SK-N-SH treated with all-trans-retinoic acid at 6 μM for 48 hours (cell line): ENCODE data around the gene CORO2A.

Experiments used
- ATAC-seq: fragments of 200-7000 bp; cut with Tn5 transposase; 3 replicates; pipeline ENCODE4 v1.9.1; 2020; ENCODE audit warnings: mild to moderate bottlenecking, moderate library complexity
- ARNTL ChIP-seq: fragments of 450-650 bp; formaldehyde crosslinking; IDR thresholded peaks from 2 replicates; pipeline ENCODE4 v1.5.0; 2020; ENCODE audit warnings: low read depth, mild to moderate bottlenecking, moderate library complexity, borderline replicate concordance
- BACH2 ChIP-seq: fragments of 250-450 bp; sonication (Bioruptor Pico); IDR thresholded peaks from 2 replicates; pipeline ENCODE4 v1.9.0; 2021; ENCODE audit warnings: mild to moderate bottlenecking, borderline replicate concordance
- CREB5 ChIP-seq: fragments of 250-450 bp; sonication (Bioruptor Pico); IDR thresholded peaks from 2 replicates; pipeline ENCODE4 v1.5.1; 2020; ENCODE audit warnings: low read depth, mild to moderate bottlenecking, moderate library complexity
- CSRNP3 ChIP-seq: fragments of 250-450 bp; sonication (Bioruptor Pico); IDR thresholded peaks from 2 replicates; pipeline ENCODE4 v1.5.1; 2021; ENCODE audit warnings: mild to moderate bottlenecking, moderate library complexity
- ESRRG ChIP-seq: fragments of 250-450 bp; sonication (Bioruptor Pico); IDR thresholded peaks from 2 replicates; pipeline ENCODE4 v1.6.1; 2021; ENCODE audit warnings: mild to moderate bottlenecking
- GLIS3 ChIP-seq: fragments of 250-450 bp; sonication (Bioruptor Pico); IDR thresholded peaks from 2 replicates; pipeline ENCODE4 v1.5.0; 2020; ENCODE audit warnings: mild to moderate bottlenecking, moderate library complexity
- ISL1 ChIP-seq: fragments of 250-450 bp; sonication (Bioruptor Pico); IDR thresholded peaks from 2 replicates; pipeline ENCODE4 v2.1.2; 2022; ENCODE audit warnings: mild to moderate bottlenecking, moderate library complexity
- OSR1 ChIP-seq: fragments of 250-450 bp; sonication (Bioruptor Pico); IDR thresholded peaks from 2 replicates; pipeline ENCODE4 v1.8.0; 2022; ENCODE audit warnings: moderate library complexity, mild to moderate bottlenecking, inconsistent platforms
- PATZ1 ChIP-seq: fragments of 250-450 bp; sonication (Bioruptor Pico); IDR thresholded peaks from 2 replicates; pipeline ENCODE4 v1.8.0; 2020; ENCODE audit warnings: mild to moderate bottlenecking, moderate library complexity, borderline replicate concordance
- POU6F1 ChIP-seq: fragments of 250-450 bp; sonication (Bioruptor Pico); IDR thresholded peaks from 2 replicates; pipeline ENCODE4 v1.8.0; 2021; ENCODE audit warnings: low read depth, mild to moderate bottlenecking, moderate library complexity, borderline replicate concordance
- PPARA ChIP-seq: fragments of 250-450 bp; sonication (Bioruptor Pico); IDR thresholded peaks from 2 replicates; pipeline ENCODE4 v1.5.0; 2020; ENCODE audit warnings: mild to moderate bottlenecking, borderline replicate concordance
- RARB ChIP-seq: fragments of 250-450 bp; sonication (Bioruptor Pico); IDR thresholded peaks from 2 replicates; pipeline ENCODE4 v1.8.0; 2021; ENCODE audit warnings: mild to moderate bottlenecking, moderate library complexity
- SNAI2 ChIP-seq: fragments of 250-450 bp; sonication (Bioruptor Pico); IDR thresholded peaks from 2 replicates; pipeline ENCODE4 v1.5.0; 2020; ENCODE audit warnings: mild to moderate bottlenecking, moderate library complexity
- TCF4 ChIP-seq: fragments of 250-450 bp; sonication (Bioruptor Pico); IDR thresholded peaks from 2 replicates; pipeline ENCODE4 v1.8.0; 2021; ENCODE audit warnings: mild to moderate bottlenecking, moderate library complexity, borderline replicate concordance
- TSHZ2 ChIP-seq: fragments of 250-450 bp; sonication (Bioruptor Pico); IDR thresholded peaks from 2 replicates; pipeline ENCODE4 v1.5.0; 2020; ENCODE audit warnings: mild to moderate bottlenecking, moderate library complexity
- ZC3H10 ChIP-seq: fragments of 250-450 bp; sonication (Bioruptor Pico); IDR thresholded peaks from 2 replicates; pipeline ENCODE4 v1.5.1; 2021; ENCODE audit warnings: mild to moderate bottlenecking, moderate library complexity
- ZFP30 ChIP-seq: fragments of 450-650 bp; formaldehyde crosslinking; IDR thresholded peaks from 2 replicates; pipeline ENCODE4 v1.5.0; 2022; ENCODE audit warnings: mild to moderate bottlenecking, moderate library complexity
- ZNF565 ChIP-seq: fragments of 450-650 bp; formaldehyde crosslinking; conservative IDR thresholded peaks from 2 replicates; pipeline ENCODE4 v1.5.0; 2020; ENCODE audit warnings: low read depth, mild to moderate bottlenecking, moderate library complexity
- ZNF70 ChIP-seq: fragments of 450-650 bp; formaldehyde crosslinking; IDR thresholded peaks from 2 replicates; pipeline ENCODE4 v1.5.0; 2020; ENCODE audit warnings: mild to moderate bottlenecking, moderate library complexity
- ZNF8 ChIP-seq: fragments of 450-650 bp; formaldehyde crosslinking; IDR thresholded peaks from 2 replicates; pipeline ENCODE4 v1.5.0; 2020; ENCODE audit warnings: mild to moderate bottlenecking, moderate library complexity

Gene CORO2A

GRCh38 chr9:98201102-98201501 lies 8.7 kb upstream of the CORO2A start:
- ATAC-seq, result no peak
- TF ChIP-seq ARNTL (no peak), TCF4 (CRISPR knock-in tag) (no peak), ESRRG (CRISPR knock-in tag) (no peak), SNAI2 (CRISPR knock-in tag) (no peak), ISL1 (CRISPR knock-in tag) (no peak), ZNF70 (no peak), PPARA (CRISPR knock-in tag) (no peak), BACH2 (no peak), TSHZ2 (CRISPR knock-in tag) (no peak), ZC3H10 (CRISPR knock-in tag) (no peak), ZNF565 (no peak), ZFP30 (CRISPR knock-in tag) (no peak), GLIS3 (CRISPR knock-in tag) (no peak), PATZ1 (CRISPR knock-in tag) (no peak), CREB5 (no peak), ZNF8 (CRISPR knock-in tag) (no peak)

- ATAC-seq, result no peak
- TF ChIP-seq GLIS3 (CRISPR knock-in tag) (no peak), TSHZ2 (CRISPR knock-in tag) (no peak), OSR1 (CRISPR knock-in tag) (no peak), PATZ1 (CRISPR knock-in tag) (no peak), CSRNP3 (CRISPR knock-in tag) (no peak), CREB5 (no peak), PPARA (CRISPR knock-in tag) (no peak), ZFP30 (CRISPR knock-in tag) (no peak), RARB (CRISPR knock-in tag) (no peak), ISL1 (CRISPR knock-in tag) (no peak), TCF4 (CRISPR knock-in tag) (no peak), ZC3H10 (CRISPR knock-in tag) (no peak), POU6F1 (CRISPR knock-in tag) (no peak), ESRRG (CRISPR knock-in tag) (no peak), ZNF8 (CRISPR knock-in tag) (no peak), ZNF70 (no peak), BACH2 (no peak)
These were observed 7.1 kb upstream of the CORO2A start for GRCh38 chr9:98199388-98200033.
